GM12872 (cell line): Measurements from ENCODE around the gene PDE12.
A peak's percentile ranks its signal among the peaks of the same experiment; 100 is the strongest.

Experiments
- TF ChIP-seq, protein P1 (sequence below): IDR thresholded peaks from 3 replicates; pipeline ENCODE4 v1.5.1; 2011; ENCODE audit warnings: low read depth, mild to moderate bottlenecking, low read length, moderate library complexity; ENCODE audit not compliant: insufficient read depth

Gene PDE12

DNA sequence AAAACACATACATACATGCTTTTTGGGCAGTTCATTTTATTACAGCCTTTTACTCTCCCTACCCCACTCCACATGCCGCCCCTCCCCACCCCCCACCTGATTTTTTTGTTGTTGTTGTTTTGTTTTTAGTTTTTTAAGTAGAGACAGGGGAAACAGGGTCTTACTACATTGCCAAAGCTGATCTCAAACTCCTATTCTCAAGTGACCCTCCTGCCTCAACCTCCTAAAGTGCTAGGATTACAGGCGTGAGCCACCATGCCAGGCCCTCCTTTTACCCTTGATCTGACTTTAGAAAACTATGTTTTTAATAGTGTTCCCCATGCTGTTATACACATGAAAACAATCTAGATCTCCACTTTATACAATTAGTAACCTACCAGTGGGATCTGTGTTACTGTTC is 14.8 kb downstream of the PDE12 start:
- TF ChIP-seq, protein P1, sequence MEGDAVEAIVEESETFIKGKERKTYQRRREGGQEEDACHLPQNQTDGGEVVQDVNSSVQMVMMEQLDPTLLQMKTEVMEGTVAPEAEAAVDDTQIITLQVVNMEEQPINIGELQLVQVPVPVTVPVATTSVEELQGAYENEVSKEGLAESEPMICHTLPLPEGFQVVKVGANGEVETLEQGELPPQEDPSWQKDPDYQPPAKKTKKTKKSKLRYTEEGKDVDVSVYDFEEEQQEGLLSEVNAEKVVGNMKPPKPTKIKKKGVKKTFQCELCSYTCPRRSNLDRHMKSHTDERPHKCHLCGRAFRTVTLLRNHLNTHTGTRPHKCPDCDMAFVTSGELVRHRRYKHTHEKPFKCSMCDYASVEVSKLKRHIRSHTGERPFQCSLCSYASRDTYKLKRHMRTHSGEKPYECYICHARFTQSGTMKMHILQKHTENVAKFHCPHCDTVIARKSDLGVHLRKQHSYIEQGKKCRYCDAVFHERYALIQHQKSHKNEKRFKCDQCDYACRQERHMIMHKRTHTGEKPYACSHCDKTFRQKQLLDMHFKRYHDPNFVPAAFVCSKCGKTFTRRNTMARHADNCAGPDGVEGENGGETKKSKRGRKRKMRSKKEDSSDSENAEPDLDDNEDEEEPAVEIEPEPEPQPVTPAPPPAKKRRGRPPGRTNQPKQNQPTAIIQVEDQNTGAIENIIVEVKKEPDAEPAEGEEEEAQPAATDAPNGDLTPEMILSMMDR = no peak

DNA sequence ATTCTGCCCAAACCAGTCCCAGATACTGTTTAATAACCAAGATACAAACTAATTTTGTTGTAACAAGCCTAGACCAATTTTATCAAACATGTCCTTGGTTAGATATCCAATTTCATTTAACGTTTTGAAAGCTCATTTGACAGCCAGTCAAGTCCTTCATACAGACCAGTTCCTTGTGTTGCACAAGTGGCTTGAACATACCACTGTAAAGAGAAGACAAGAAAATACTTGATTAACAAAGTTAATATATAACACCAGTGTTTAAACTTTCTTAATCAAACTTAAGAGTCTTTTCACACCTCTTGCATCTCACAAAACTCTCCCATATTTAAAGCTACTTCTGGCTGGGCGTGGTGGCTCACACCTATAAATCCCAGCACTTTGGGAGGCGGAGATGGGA is 16.0 kb downstream of the PDE12 start:
- TF ChIP-seq, protein P1 = no peak

DNA sequence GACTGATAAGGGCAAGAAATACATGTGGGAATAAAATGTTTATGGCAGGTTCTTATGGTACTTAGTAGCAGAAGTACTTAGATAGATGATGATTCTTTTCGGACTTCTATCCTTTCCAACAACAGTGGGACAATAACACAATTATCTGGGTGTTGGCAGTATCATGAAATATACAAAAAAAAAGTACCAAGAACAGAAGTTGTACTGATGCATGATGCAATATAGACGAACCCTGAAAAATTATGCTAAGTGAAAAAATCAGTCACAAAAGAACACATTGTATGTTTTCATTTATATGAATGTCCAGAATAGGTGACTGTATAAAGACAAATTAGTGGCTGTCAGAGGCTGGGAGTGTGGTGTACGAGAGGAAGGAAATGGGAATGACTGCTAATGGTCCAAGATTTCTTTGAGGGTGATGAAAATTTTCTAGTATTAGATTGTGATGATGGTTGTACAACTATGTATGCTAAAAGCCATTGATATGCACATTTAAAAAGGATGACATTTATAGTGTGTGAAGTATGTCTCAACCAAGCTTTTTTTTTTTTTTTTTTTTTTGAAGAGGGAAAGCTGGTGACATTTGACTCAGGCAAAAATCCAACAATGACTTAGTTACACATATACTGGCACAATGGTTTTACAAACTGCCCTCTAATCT is 20.0 kb downstream of the PDE12 start:
- TF ChIP-seq, protein P1 = no peak

DNA sequence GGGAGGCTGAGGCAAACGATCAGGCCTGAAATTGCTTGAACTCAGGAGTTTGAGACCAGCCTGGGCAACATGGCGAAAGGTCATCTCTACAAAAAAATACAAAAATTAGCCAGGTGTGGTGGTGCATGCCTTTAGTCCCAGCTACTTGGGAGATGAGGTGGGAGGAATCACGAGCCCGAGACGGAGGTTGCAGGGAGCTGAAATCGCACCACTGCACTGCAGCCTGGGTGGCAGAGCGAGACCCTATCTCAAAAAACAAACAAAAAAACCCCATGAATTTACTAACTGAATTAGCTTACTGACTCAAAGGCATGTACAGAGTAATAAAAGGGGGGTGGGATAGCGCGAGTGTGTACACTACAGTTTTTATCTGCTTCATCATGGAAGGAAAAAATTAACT is 21.7 kb downstream of the PDE12 start:
- TF ChIP-seq, protein P1 = no peak

DNA sequence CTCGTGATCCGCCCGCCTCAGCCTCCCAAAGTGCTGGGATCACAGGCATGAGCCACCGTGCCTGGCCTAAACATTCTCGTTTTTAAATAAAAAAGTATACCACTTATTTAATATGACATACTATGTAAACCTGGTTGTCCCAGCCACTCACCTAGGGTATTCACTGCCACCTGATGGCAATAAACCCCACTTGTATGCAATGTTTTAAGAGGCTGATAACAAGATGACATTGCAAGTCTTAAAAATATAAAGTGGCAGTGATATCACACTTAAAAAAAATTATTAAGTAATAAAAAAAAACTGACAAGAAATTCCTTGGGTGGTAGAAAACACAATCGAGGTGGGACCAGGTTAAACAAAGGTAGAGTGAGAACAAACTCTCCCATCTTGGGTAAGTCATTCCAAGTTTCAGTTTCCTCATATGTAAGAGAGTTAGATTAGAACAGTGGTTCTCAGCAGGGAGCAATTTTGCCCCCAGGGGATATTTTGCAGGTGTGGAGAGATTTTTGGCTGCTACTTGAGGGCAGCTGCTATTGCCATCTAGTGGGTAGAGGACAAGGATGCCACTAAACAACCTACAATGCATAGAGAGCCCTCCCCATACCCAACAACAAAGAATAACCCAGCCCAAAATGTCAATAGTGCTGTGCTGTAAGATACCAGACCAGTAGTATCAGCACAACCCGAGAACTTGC is 26.5 kb downstream of the PDE12 start:
- TF ChIP-seq, protein P1 = peak; percentile 41; the same call in 1 of the 3 replicates

DNA sequence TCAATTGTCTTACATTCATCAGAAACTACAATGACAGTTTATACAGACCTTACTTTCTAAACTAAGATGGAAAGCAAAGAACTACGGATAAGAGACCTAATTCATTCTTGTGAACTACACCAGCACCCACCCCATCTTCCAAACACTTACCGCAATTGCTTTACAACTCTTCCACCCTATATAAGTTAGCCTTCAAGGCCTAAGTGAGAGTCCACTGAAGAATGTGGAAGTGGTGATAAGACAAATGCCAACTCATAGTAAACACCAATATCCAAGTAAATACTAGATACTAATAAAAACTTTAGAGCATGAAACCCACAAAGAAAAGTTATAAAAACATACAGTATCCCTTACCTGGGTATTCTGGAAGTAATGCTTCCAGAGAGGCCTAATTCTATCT is 27.5 kb downstream of the PDE12 start:
- TF ChIP-seq, protein P1 = no peak

DNA sequence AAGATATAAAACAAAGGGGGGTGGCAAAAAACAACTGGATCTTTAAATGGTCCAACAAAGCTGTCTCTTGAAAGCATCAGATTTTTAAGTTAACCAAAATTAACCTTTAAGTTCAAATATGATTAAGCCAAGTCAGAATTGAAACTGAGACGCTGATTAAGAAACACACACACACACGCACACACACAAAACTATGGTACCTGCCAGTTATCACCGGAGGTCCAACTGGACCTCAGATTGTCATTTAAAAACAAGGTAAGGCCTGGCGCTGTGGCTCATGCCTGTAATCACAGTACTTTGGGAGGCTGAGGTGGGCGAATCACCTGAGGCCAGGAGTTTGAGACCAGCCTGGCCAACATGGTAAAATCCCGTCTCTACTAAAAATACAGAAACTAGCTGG is 30.7 kb downstream of the PDE12 start:
- TF ChIP-seq, protein P1 = no peak
